HAP-1 (cell line): ENCODE data around the gene TAF13.
A peak's percentile ranks its signal among the peaks of the same experiment; 100 is the strongest.

Source experiments
- DNase-seq, 2 experiments: peaks; one replicate each; pipeline ENCODE4 v3.0.0-alpha.2; 2016 to 2020; ENCODE audit warnings: low spot score in 2 of 2
- H3K27me3 ChIP-seq: fragments of 250-450 bp; sonication (Bioruptor Pico); 2 replicates; pipeline ENCODE4 v1.5.1; 2020; ENCODE audit warnings: low read depth, mild to moderate bottlenecking, moderate library complexity
- H3K36me3 ChIP-seq: fragments of 250-450 bp; sonication (Bioruptor Pico); replicated peaks from 2 replicates; pipeline ENCODE4 v1.5.1; 2020; ENCODE audit warnings: mild to moderate bottlenecking
- H3K4me1 ChIP-seq: fragments of 250-450 bp; sonication (Bioruptor Pico); 2 replicates; pipeline ENCODE4 v1.5.1; 2020; ENCODE audit warnings: mild to moderate bottlenecking
- H3K4me3 ChIP-seq: fragments of 250-450 bp; sonication (Bioruptor Pico); 2 replicates; pipeline ENCODE4 v1.5.1; 2020; ENCODE audit warnings: mild to moderate bottlenecking, moderate library complexity
- H3K9me3 ChIP-seq: fragments of 250-450 bp; sonication (Bioruptor Pico); 2 replicates; pipeline ENCODE4 v1.5.1; 2020; ENCODE audit warnings: mild to moderate bottlenecking, moderate library complexity
- in situ Hi-C: fragments of 300-500 bp; cut with MboI; formaldehyde crosslinking; loops from 3 replicates; pipeline ENCODE4 v1.14.3; 2020; ENCODE audit warnings: low sequenced_read_pairs, inconsistent platforms, mixed read lengths

The TAF13 gene

GRCh38 chr1:109105881-109106280 lies 30.1 kb upstream of the TAF13 start:
- Histone ChIP-seq H3K4me1 (peaks cover 4% of the 10 kb centered on the region), H3K36me3 (peaks cover 9% of the 10 kb centered on the region), H3K4me3 (no peak overlapping the region), H3K27me3 (peaks cover 3% of the 10 kb centered on the region; the same call in 1 of the 2 replicates), H3K9me3 (no peaks in the 10 kb centered on the region; the same call in 1 of the 2 replicates)
- DNase-seq = no peak
- in situ Hi-C loops = no loop called here

GRCh38 chr1:109104364-109105151 lies 28.8 kb upstream of the TAF13 start:
- no peaks in the 10 kb centered on the region; the same call in 1 of the 2 replicates for H3K9me3 ChIP-seq
- H3K27me3 ChIP-seq = peaks cover 3% of the 10 kb centered on the region; the same call in 1 of the 2 replicates
- peaks cover 6% of the 10 kb centered on the region for H3K4me1 ChIP-seq
- peaks cover 13% of the 10 kb centered on the region for H3K36me3 ChIP-seq
- H3K4me3 ChIP-seq = no peak overlapping the region
- in situ Hi-C loops = no loop called here
- DNase-seq = no peak

- in situ Hi-C loops = no loop called here
- H3K36me3 ChIP-seq = peaks cover 16% of the 10 kb centered on the region
Observed at GRCh38 chr1:109099938-109100773, 24.4 kb upstream of the TAF13 start.

GRCh38 chr1:109096120-109096519 lies 20.3 kb upstream of the TAF13 start:
- peaks cover 19% of the 10 kb centered on the region for H3K36me3 ChIP-seq
- H3K4me3 ChIP-seq = no peak overlapping the region
- H3K4me1 ChIP-seq = peaks cover 5% of the 10 kb centered on the region
- H3K9me3 ChIP-seq = no peaks in the 10 kb centered on the region
- H3K27me3 ChIP-seq = no peaks in the 10 kb centered on the region
- in situ Hi-C loops = no loop called here
- no peak for DNase-seq

More at GRCh38 chr1:109099938-109100773, 24.4 kb upstream of the TAF13 start:
- peak; percentile 90 to 98 for DNase-seq
- Histone ChIP-seq H3K4me1 (peaks cover 8% of the 10 kb centered on the region), H3K9me3 (no peaks in the 10 kb centered on the region; the same call in 1 of the 2 replicates), H3K4me3 (peak overlapping the region; percentile 99), H3K27me3 (no peaks in the 10 kb centered on the region)

- H3K9me3 ChIP-seq = no peaks in the 10 kb centered on the region
- no peaks in the 10 kb centered on the region for H3K27me3 ChIP-seq
- peaks cover 19% of the 10 kb centered on the region for H3K36me3 ChIP-seq
- peaks cover 5% of the 10 kb centered on the region for H3K4me1 ChIP-seq
- in situ Hi-C loops = no loop called here
- DNase-seq = no peak
- H3K4me3 ChIP-seq = no peak overlapping the region
Observed at GRCh38 chr1:109095631-109096030, 19.8 kb upstream of the TAF13 start.

GRCh38 chr1:109094871-109095270 lies 19.1 kb upstream of the TAF13 start:
- H3K36me3 ChIP-seq = peaks cover 15% of the 10 kb centered on the region
- H3K4me3 ChIP-seq = no peak overlapping the region
- in situ Hi-C loops = no loop called here
- H3K27me3 ChIP-seq = no peaks in the 10 kb centered on the region
- H3K9me3 ChIP-seq = no peaks in the 10 kb centered on the region
- H3K4me1 ChIP-seq = peaks cover 5% of the 10 kb centered on the region
- no peak for DNase-seq

- Histone ChIP-seq H3K9me3 (no peaks in the 10 kb centered on the region), H3K27me3 (no peaks in the 10 kb centered on the region), H3K4me1 (peaks cover 5% of the 10 kb centered on the region), H3K4me3 (no peak overlapping the region), H3K36me3 (peaks cover 15% of the 10 kb centered on the region)
- in situ Hi-C loops = no loop called here
- no peak for DNase-seq
Observed at GRCh38 chr1:109094377-109094803, 18.6 kb upstream of the TAF13 start.

- DNase-seq = no peak
- Histone ChIP-seq H3K27me3 (no peaks in the 10 kb centered on the region), H3K4me1 (peaks cover 8% of the 10 kb centered on the region), H3K4me3 (peak overlapping the region; percentile 87), H3K36me3 (peaks cover 15% of the 10 kb centered on the region), H3K9me3 (no peaks in the 10 kb centered on the region)
- in situ Hi-C loops = no loop called here
Observed at GRCh38 chr1:109091839-109092193, 16.0 kb upstream of the TAF13 start.

- in situ Hi-C loops = no loop called here
- peak; percentile 53 to 81 for DNase-seq
- H3K4me1 ChIP-seq = peaks cover 8% of the 10 kb centered on the region
- H3K4me3 ChIP-seq = peak overlapping the region; percentile 87
- no peaks in the 10 kb centered on the region for H3K9me3 ChIP-seq
- H3K36me3 ChIP-seq = peaks cover 15% of the 10 kb centered on the region
- H3K27me3 ChIP-seq = no peaks in the 10 kb centered on the region
Observed at GRCh38 chr1:109091078-109091838, 15.5 kb upstream of the TAF13 start.

GRCh38 chr1:109090196-109091077 lies 14.6 kb upstream of the TAF13 start, which contains the start of gene TMEM167B:
Gene TMEM167B (plus strand): TSS chr1:109090764. CDS start chr1:109090873, 109 bp downstream.
- H3K27me3 ChIP-seq = no peaks in the 10 kb centered on the region
- peaks cover 12% of the 10 kb centered on the region for H3K36me3 ChIP-seq
- in situ Hi-C loops = no loop called here
- H3K4me1 ChIP-seq = peaks cover 8% of the 10 kb centered on the region
- H3K4me3 ChIP-seq = peak within 1 kb of the TSS; percentile 87
- DNase-seq = peak; percentile 81 to 92
- no peaks in the 10 kb centered on the region for H3K9me3 ChIP-seq

GRCh38 chr1:109089242-109090015 lies 13.6 kb upstream of the TAF13 start:
- no peaks in the 10 kb centered on the region for H3K9me3 ChIP-seq
- peaks cover 8% of the 10 kb centered on the region for H3K4me1 ChIP-seq
- peaks cover 5% of the 10 kb centered on the region for H3K36me3 ChIP-seq
- in situ Hi-C loops = no loop called here
- DNase-seq = peak; percentile 91 to 92
- peak overlapping the region; percentile 87 for H3K4me3 ChIP-seq
- no peaks in the 10 kb centered on the region for H3K27me3 ChIP-seq
